IMR-90 (cell line): ENCODE data around the gene ZDHHC14. TPM values are rescaled to one million over a fixed set of nuclear protein-coding genes. Genes with fewer than 3 reads are reported as not detected.

Experiments used
- ATAC-seq: fragments of 200-7000 bp; cut with Tn5 transposase; 2 replicates; pipeline ENCODE4 v1.9.1; 2020; ENCODE audit warnings: low read depth, mild to moderate bottlenecking, moderate library complexity
- BruUV-seq: library from RNA; stranded (reverse); fragments of 400-500 nt; replicated peaks from 2 replicates; lab custom pipeline; 2021; lab: Mats Ljungman, UMichigan
- CTCF ChIA-PET: fragments of 300-600 bp; formaldehyde crosslinking; extraction: SDS; loops from one replicate; lab custom pipeline; 2021; ENCODE audit warnings: antibody characterized with exemption; lab: Yijun Ruan, JAX
- POLR2A ChIA-PET: fragments of 300-600 bp; sonication (Branson Sonifier 250); formaldehyde crosslinking; loops from one replicate; lab custom pipeline; 2022; ENCODE audit warnings: antibody characterized with exemption; ENCODE audit not compliant: unreplicated experiment; lab: Charles Lee
- DNase-seq: peaks from one replicate; pipeline ENCODE4 v3.0.0; 2013
- H2AFZ ChIP-seq: replicated peaks from 2 replicates; pipeline ENCODE3; 2013; ENCODE audit warnings: low read length, mild to moderate bottlenecking; ENCODE audit not compliant: poor library complexity
- H2AK5ac ChIP-seq: 2 replicates; pipeline ENCODE4 v1.6.1; 2013; ENCODE audit warnings: low read depth, low read length, inconsistent platforms
- H2AK9ac ChIP-seq: replicated peaks from 2 replicates; pipeline ENCODE3; 2013; ENCODE audit warnings: mild to moderate bottlenecking, low read depth, low read length, moderate library complexity; ENCODE audit not compliant: poor library complexity
- H2BK120ac ChIP-seq: 2 replicates; pipeline ENCODE4 v1.6.1; 2013; ENCODE audit warnings: low read depth, low read length, inconsistent platforms
- H2BK15ac ChIP-seq: 3 replicates; pipeline ENCODE4 v1.6.1; 2013; ENCODE audit warnings: low read depth, low read length, inconsistent platforms
- H2BK20ac ChIP-seq: 2 replicates; pipeline ENCODE4 v1.6.1; 2013; ENCODE audit warnings: low read depth, mild to moderate bottlenecking, inconsistent platforms, low read length, moderate library complexity
- H2BK5ac ChIP-seq: 2 replicates; pipeline ENCODE4 v1.6.1; 2013; ENCODE audit warnings: mild to moderate bottlenecking, low read depth, low read length, inconsistent platforms; ENCODE audit not compliant: poor library complexity, severe bottlenecking
- H3K14ac ChIP-seq: replicated peaks from 2 replicates; pipeline ENCODE4 v1.6.1; 2013; ENCODE audit warnings: low read depth, low read length, inconsistent platforms
- H3K18ac ChIP-seq: 2 replicates; pipeline ENCODE4 v1.6.1; 2013; ENCODE audit warnings: low read depth, low read length, control low read depth
- H3K23ac ChIP-seq: 2 replicates; pipeline ENCODE4 v1.6.1; 2013; ENCODE audit warnings: low read depth, low read length, inconsistent platforms
- H3K27ac ChIP-seq: 2 replicates; pipeline ENCODE4 v1.5.1; 2013; ENCODE audit warnings: mild to moderate bottlenecking, control low read depth, low read length; ENCODE audit not compliant: insufficient read depth
- H3K27me3 ChIP-seq: 2 replicates; pipeline ENCODE4 v1.6.1; 2013; ENCODE audit warnings: low read length; ENCODE audit not compliant: control insufficient read depth, insufficient read depth
- H3K36me3 ChIP-seq: 2 replicates; pipeline ENCODE4 v1.6.1; 2013; ENCODE audit warnings: low read length, mixed read lengths; ENCODE audit not compliant: control insufficient read depth, insufficient read depth
- H3K4ac ChIP-seq: 2 replicates; pipeline ENCODE4 v1.6.1; 2013; ENCODE audit warnings: low read depth, low read length, inconsistent platforms
- H3K4me1 ChIP-seq: 2 replicates; pipeline ENCODE4 v1.6.1; 2013; ENCODE audit warnings: low read length, mixed read lengths; ENCODE audit not compliant: control insufficient read depth, insufficient read depth
- H3K4me2 ChIP-seq: 2 replicates; pipeline ENCODE4 v1.6.1; 2013; ENCODE audit warnings: low read depth, mild to moderate bottlenecking, control low read depth, low read length, moderate library complexity
- H3K4me3 ChIP-seq: 2 replicates; pipeline ENCODE4 v1.5.1; 2013; ENCODE audit warnings: low read depth, mild to moderate bottlenecking, control low read depth, low read length, moderate library complexity; ENCODE audit not compliant: insufficient read depth
- H3K56ac ChIP-seq: 2 replicates; pipeline ENCODE4 v1.6.1; 2013; ENCODE audit warnings: low read length, inconsistent platforms; ENCODE audit not compliant: insufficient read depth; ENCODE audit errors: extremely low read depth
- H3K79me1 ChIP-seq, 2 experiments: 2 replicates each; pipeline ENCODE4 v1.6.1; 2013; ENCODE audit warnings: low read length in 2 of 2, inconsistent platforms in 1 of 2, low read depth in 1 of 2
- H3K9ac ChIP-seq: 2 replicates; pipeline ENCODE4 v1.6.1; 2013; ENCODE audit warnings: low read depth, low read length, control low read depth
- H3K9me1 ChIP-seq: 2 replicates; pipeline ENCODE4 v1.6.1; 2013; ENCODE audit warnings: low read length, inconsistent platforms; ENCODE audit not compliant: insufficient read depth
- H3K9me3 ChIP-seq: 2 replicates; pipeline ENCODE4 v1.6.1; 2013; ENCODE audit warnings: low read length; ENCODE audit not compliant: control insufficient read depth, insufficient read depth
- H4K20me1 ChIP-seq: 2 replicates; pipeline ENCODE4 v1.6.1; 2013; ENCODE audit warnings: low read length, inconsistent platforms; ENCODE audit not compliant: insufficient read depth
- H4K5ac ChIP-seq: 2 replicates; pipeline ENCODE4 v1.6.1; 2013; ENCODE audit warnings: mild to moderate bottlenecking, low read depth, low read length, control low read depth
- H4K8ac ChIP-seq, 2 experiments: 2 replicates each; pipeline ENCODE4 v1.6.1; 2013; ENCODE audit warnings: low read depth in 2 of 2, low read length in 2 of 2, control low read depth in 1 of 2, inconsistent platforms in 1 of 2
- H4K91ac ChIP-seq: 2 replicates; pipeline ENCODE4 v1.6.1; 2013; ENCODE audit warnings: low read depth, low read length, inconsistent platforms; ENCODE audit not compliant: insufficient read depth
- BHLHE40 ChIP-seq: fragments of 150-350 bp; IDR thresholded peaks from 2 replicates; pipeline ENCODE4 v1.6.1; 2016; ENCODE audit warnings: mild to moderate bottlenecking, low read depth, low read length
- CEBPB ChIP-seq: IDR thresholded peaks from 2 replicates; pipeline ENCODE4 v1.6.1; 2012; ENCODE audit warnings: low read depth, low read length, improper control_type of control experiment
- CHD1 ChIP-seq: IDR thresholded peaks from 2 replicates; pipeline ENCODE4 v1.6.1; 2012; ENCODE audit warnings: low read depth, low read length, improper control_type of control experiment
- FOS ChIP-seq: fragments of 150-350 bp; IDR thresholded peaks from 2 replicates; pipeline ENCODE4 v1.6.1; 2016; ENCODE audit warnings: low read depth, low read length
- MAFK ChIP-seq: IDR thresholded peaks from 2 replicates; pipeline ENCODE4 v1.6.1; 2012; ENCODE audit warnings: low read depth, low read length, improper control_type of control experiment
- MAZ ChIP-seq: IDR thresholded peaks from 2 replicates; pipeline ENCODE4 v1.6.1; 2012; ENCODE audit warnings: low read depth, mild to moderate bottlenecking, low read length, improper control_type of control experiment, moderate library complexity, borderline replicate concordance
- MXI1 ChIP-seq: IDR thresholded peaks from 2 replicates; pipeline ENCODE4 v1.6.1; 2012; ENCODE audit warnings: low read depth, mild to moderate bottlenecking, low read length, moderate library complexity, borderline replicate concordance
- NFE2L2 ChIP-seq: fragments of 150-350 bp; IDR thresholded peaks from 2 replicates; pipeline ENCODE4 v1.6.1; 2016; ENCODE audit warnings: low read depth, mild to moderate bottlenecking, low read length
- POLR2A ChIP-seq: IDR thresholded peaks from 2 replicates; pipeline ENCODE4 v1.6.1; 2012; ENCODE audit warnings: mild to moderate bottlenecking, low read depth, low read length
- RAD21 ChIP-seq: IDR thresholded peaks from 2 replicates; pipeline ENCODE4 v1.6.1; 2012; ENCODE audit warnings: low read length, improper control_type of control experiment
- RCOR1 ChIP-seq: IDR thresholded peaks from 2 replicates; pipeline ENCODE4 v1.6.1; 2012; ENCODE audit warnings: mild to moderate bottlenecking, low read length, improper control_type of control experiment; ENCODE audit not compliant: insufficient replicate concordance
- RFX5 ChIP-seq: IDR thresholded peaks from 2 replicates; pipeline ENCODE4 v1.8.0; 2012; ENCODE audit warnings: low read depth, mild to moderate bottlenecking, low read length, moderate library complexity
- SMC3 ChIP-seq: fragments of 150-350 bp; IDR thresholded peaks from 2 replicates; pipeline ENCODE4 v1.6.1; 2016; ENCODE audit warnings: low read depth, mild to moderate bottlenecking, antibody characterized with exemption, low read length, moderate library complexity
- WGBS, 2 experiments: methylation state at CpG; one replicate each; pipeline versions ENCODE4 v1.1.5 to v1.1.7; 2013; ENCODE audit warnings: missing lambda C conversion rate in 2 of 2; ENCODE audit not compliant: insufficient read length in 1 of 2; ENCODE audit errors: extremely low coverage in 2 of 2; 5-methylcytosine and 5-hydroxymethylcytosine counted together
- dilution Hi-C: fragments of 300-500 bp; cut with HindIII; formaldehyde crosslinking; loops from one replicate; pipeline ENCODE4 v1.14.3; 2018; ENCODE audit warnings: low sequenced_read_pairs; ENCODE audit not compliant: unreplicated experiment
- in situ Hi-C: fragments of 300-500 bp; cut with MboI; formaldehyde crosslinking; loops from 3 replicates; pipeline ENCODE4 v1.14.3; 2019; ENCODE audit warnings: low sequenced_read_pairs, inconsistent platforms, mixed read lengths
- intact Hi-C: fragments of 100-400 bp; cut with micrococcal nuclease; formaldehyde crosslinking; loops from 2 replicates; pipeline ENCODE4 v1.10.0; 2022
- polyA plus RNA-seq, 3 experiments: library from polyadenylated mRNA; depleted of rRNA; stranded (reverse); fragments of >200 nt; gene quantifications; 2 replicates each; pipeline ENCODE4 v1.2.3, GENCODE V29; 2012; ENCODE audit warnings: low replicate concordance in 1 of 3
- total RNA-seq: library from RNA; depleted of rRNA; stranded (reverse); fragments of >200 nt; gene quantifications from 2 replicates; pipeline ENCODE4 v1.2.3, GENCODE V29; 2012
- TF ChIP-seq, protein P1 (sequence below): fragments of 150-350 bp; IDR thresholded peaks from 2 replicates; pipeline ENCODE4 v1.6.1; 2017; ENCODE audit warnings: mild to moderate bottlenecking, antibody characterized with exemption, low read length, low read depth
- TF ChIP-seq, protein P2 (sequence below): conservative IDR thresholded peaks from 2 replicates; pipeline ENCODE4 v1.5.1; 2012; ENCODE audit warnings: mild to moderate bottlenecking, low read depth, low read length, improper control_type of control experiment
- TF ChIP-seq, protein P3 (sequence below): fragments of 150-350 bp; IDR thresholded peaks from 2 replicates; pipeline ENCODE4 v1.6.1; 2016; ENCODE audit warnings: low read depth, mild to moderate bottlenecking, low read length, moderate library complexity, borderline replicate concordance

The ZDHHC14 gene
- total and polyA plus RNA-seq, 2 of the 4 experiments (the other 2 are of a cell fraction), result 0.90 to 2.0 TPM

DNA sequence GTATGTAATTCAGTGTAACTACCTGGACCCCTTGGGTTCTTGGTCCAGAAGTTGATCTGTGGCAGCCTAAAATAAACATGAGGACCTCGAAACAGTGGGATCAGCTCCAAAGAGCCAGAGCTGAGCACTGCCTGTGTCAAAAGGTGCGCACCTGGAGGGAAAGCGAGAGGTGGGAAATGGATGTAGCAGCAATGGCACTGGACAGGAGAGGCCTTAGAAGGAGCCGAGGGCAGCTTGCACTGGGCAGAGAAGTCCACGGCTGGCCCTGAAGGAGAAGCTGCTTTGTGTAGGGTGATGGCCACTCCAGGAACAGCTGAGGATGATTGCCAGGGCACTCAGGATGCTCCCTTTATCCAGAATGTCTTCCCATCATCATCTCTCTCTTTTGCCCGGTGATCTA, 228.1 kb downstream of the ZDHHC14 start:
- ATAC-seq (no peak), DNase-seq (no peak)
- intact Hi-C loops (no loop called here), dilution Hi-C loops (no loop called here), in situ Hi-C loops (no loop called here)
- peaks cover 6% of the 10 kb centered on the region; the same call in 1 of the 2 replicates for H3K9me1 ChIP-seq
- no peak overlapping the region for H2AFZ ChIP-seq
- no peak overlapping the region for H2BK120ac ChIP-seq
- no peaks in the 10 kb centered on the region for H3K27me3 ChIP-seq
- no peak overlapping the region for H3K9ac ChIP-seq
- H3K4me3 ChIP-seq, result no peak overlapping the region
- ChIA-PET CTCF (no interaction called here), POLR2A (no interaction called here)
- no peak overlapping the region for H3K14ac ChIP-seq
- no peaks in the 10 kb centered on the region for H3K79me1 ChIP-seq
- H2BK15ac ChIP-seq, result no peak overlapping the region
- H4K5ac ChIP-seq, result no peak overlapping the region
- H4K8ac ChIP-seq, result no peak overlapping the region
- H4K91ac ChIP-seq, result no peak overlapping the region
- H3K4me1 ChIP-seq, result peaks cover 15% of the 10 kb centered on the region
- no peaks in the 10 kb centered on the region for H3K36me3 ChIP-seq
- H3K4ac ChIP-seq, result no peak overlapping the region
- no peak overlapping the region for H3K56ac ChIP-seq
- H2BK20ac ChIP-seq, result no peak overlapping the region
- H3K23ac ChIP-seq, result no peak overlapping the region
- H3K27ac ChIP-seq, result no peak overlapping the region
- no peak overlapping the region for H2BK5ac ChIP-seq
- no peak overlapping the region for H2AK9ac ChIP-seq
- TF ChIP-seq RCOR1 (no peak), RFX5 (no peak), CHD1 (no peak), RAD21 (no peak), MAZ (no peak), MAFK (no peak), FOS (no peak), SMC3 (no peak), NFE2L2 (no peak), POLR2A (no peak), MXI1 (no peak), CEBPB (no peak), BHLHE40 (no peak)
- TF ChIP-seq, protein P1, sequence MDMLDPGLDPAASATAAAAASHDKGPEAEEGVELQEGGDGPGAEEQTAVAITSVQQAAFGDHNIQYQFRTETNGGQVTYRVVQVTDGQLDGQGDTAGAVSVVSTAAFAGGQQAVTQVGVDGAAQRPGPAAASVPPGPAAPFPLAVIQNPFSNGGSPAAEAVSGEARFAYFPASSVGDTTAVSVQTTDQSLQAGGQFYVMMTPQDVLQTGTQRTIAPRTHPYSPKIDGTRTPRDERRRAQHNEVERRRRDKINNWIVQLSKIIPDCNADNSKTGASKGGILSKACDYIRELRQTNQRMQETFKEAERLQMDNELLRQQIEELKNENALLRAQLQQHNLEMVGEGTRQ, result no peak
- TF ChIP-seq, protein P2, sequence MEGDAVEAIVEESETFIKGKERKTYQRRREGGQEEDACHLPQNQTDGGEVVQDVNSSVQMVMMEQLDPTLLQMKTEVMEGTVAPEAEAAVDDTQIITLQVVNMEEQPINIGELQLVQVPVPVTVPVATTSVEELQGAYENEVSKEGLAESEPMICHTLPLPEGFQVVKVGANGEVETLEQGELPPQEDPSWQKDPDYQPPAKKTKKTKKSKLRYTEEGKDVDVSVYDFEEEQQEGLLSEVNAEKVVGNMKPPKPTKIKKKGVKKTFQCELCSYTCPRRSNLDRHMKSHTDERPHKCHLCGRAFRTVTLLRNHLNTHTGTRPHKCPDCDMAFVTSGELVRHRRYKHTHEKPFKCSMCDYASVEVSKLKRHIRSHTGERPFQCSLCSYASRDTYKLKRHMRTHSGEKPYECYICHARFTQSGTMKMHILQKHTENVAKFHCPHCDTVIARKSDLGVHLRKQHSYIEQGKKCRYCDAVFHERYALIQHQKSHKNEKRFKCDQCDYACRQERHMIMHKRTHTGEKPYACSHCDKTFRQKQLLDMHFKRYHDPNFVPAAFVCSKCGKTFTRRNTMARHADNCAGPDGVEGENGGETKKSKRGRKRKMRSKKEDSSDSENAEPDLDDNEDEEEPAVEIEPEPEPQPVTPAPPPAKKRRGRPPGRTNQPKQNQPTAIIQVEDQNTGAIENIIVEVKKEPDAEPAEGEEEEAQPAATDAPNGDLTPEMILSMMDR, result no peak
- TF ChIP-seq, protein P3, sequence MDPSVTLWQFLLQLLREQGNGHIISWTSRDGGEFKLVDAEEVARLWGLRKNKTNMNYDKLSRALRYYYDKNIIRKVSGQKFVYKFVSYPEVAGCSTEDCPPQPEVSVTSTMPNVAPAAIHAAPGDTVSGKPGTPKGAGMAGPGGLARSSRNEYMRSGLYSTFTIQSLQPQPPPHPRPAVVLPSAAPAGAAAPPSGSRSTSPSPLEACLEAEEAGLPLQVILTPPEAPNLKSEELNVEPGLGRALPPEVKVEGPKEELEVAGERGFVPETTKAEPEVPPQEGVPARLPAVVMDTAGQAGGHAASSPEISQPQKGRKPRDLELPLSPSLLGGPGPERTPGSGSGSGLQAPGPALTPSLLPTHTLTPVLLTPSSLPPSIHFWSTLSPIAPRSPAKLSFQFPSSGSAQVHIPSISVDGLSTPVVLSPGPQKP, result no peak
- H4K20me1 ChIP-seq, result no peaks in the 10 kb centered on the region
- H3K4me2 ChIP-seq, result no peak overlapping the region
- no peak overlapping the region for H2AK5ac ChIP-seq
- WGBS, 2 experiments, result no CpG with 5 or more reads among the region's 6 CpGs
- no peak overlapping the region for H3K18ac ChIP-seq
- H3K9me3 ChIP-seq, result no peaks in the 10 kb centered on the region
- no TSS peak for BruUV-seq
